Measurements from ENCODE around the gene ELF2. TPM values are rescaled to one million over a fixed set of nuclear protein-coding genes. Genes with fewer than 3 reads are reported as not detected.

ELF2 gene
- polyA plus RNA-seq, 1 of the 3 experiments (the other 2 are of a cell fraction) = 14.0 TPM

GRCh38 chr4:139018971-139019758 is 157.9 kb downstream of the ELF2 start (continued):
- no peak for TF ChIP-seq IRF3 (IDR thresholded peaks at IDR 0.05; ENCODE audit: low read depth, low read length)
- no peak for TF ChIP-seq MXI1 (IDR thresholded peaks at IDR 0.05; ENCODE audit: low read depth, low read length)
- TF ChIP-seq GATA2 (CRISPR knock-in tag; IDR thresholded peaks at IDR 0.05) = peak; percentile 98
- peak; percentile 52 to 63; a peak in 2 of 4 replicates for TF ChIP-seq EP300 (IDR thresholded peaks at IDR 0.05; ENCODE audit: borderline replicate concordance in 1 of 2, low read depth in 1 of 2, low read length in 1 of 2)
- TF ChIP-seq GABPA (IDR thresholded peaks at IDR 0.05; ENCODE audit: low read depth) = no peak
- no peak for TF ChIP-seq ZBTB33 (IDR thresholded peaks at IDR 0.05; ENCODE audit: borderline replicate concordance, low read depth)
- peak; percentile 30; the same call in 1 of the 2 replicates for TF ChIP-seq MAX (IDR thresholded peaks at IDR 0.05; ENCODE audit: low read depth)

- H3K27me3 ChIP-seq (ENCODE audit: insufficient read depth) = no peaks in the 10 kb centered on the region
- no peak for DNase-seq
- no peak overlapping the region for H3K9ac ChIP-seq
- H3K36me3 ChIP-seq (replicated peaks in 1 of 2; ENCODE audit: control insufficient read depth in 1 of 2, insufficient read depth in 2 of 2, low read length in 1 of 2) = no peaks in the 10 kb centered on the region
- CTCF ChIA-PET = interaction anchor here (0.9 to 3.8 kb wide), 5 partner anchors 12 to 149 kb away, joined by 3 to 61 read pairs (median 4); no protein-coding TSS in a partner anchor
- peak overlapping the region in 1 of 2 experiments; percentile 10; a peak in 1 of 4 replicates for H3K4me3 ChIP-seq (ENCODE audit: low read depth in 2 of 2, low read length in 1 of 2)
- peak overlapping the region; percentile 60 for H3K4me2 ChIP-seq
- POLR2A ChIA-PET = interaction anchor here (0.9 to 1.0 kb wide), 2 partner anchors 10 to 12 kb away, joined by 3 read pairs; no protein-coding TSS in a partner anchor
- no peaks in the 10 kb centered on the region for H3K9me2 ChIP-seq
- H3K27ac ChIP-seq (ENCODE audit: low read depth in 2 of 2, low read length in 1 of 2) = peak overlapping the region; percentile 33 to 84; a peak in 3 of 4 replicates
- TF ChIP-seq RAD21 (IDR thresholded peaks at IDR 0.05; ENCODE audit: low read length) (no peak), GABPA (IDR thresholded peaks at IDR 0.05; ENCODE audit: low read depth) (no peak), RXRA (IDR thresholded peaks at IDR 0.05; ENCODE audit: borderline replicate concordance, low read depth) (no peak), RCOR1 (IDR thresholded peaks at IDR 0.05; ENCODE audit: low read length) (no peak), IRF3 (IDR thresholded peaks at IDR 0.05; ENCODE audit: low read depth, low read length) (no peak), ELF1 (IDR thresholded peaks at IDR 0.05) (no peak)
- no peak overlapping the region for H2AFZ ChIP-seq (ENCODE audit: low read depth)
- H4K20me1 ChIP-seq (ENCODE audit: insufficient read depth) = peaks cover 55% of the 10 kb centered on the region
- peaks cover 77% of the 10 kb centered on the region for H3K79me2 ChIP-seq (ENCODE audit: insufficient read depth)
- peaks cover 15% of the 10 kb centered on the region for H3F3A ChIP-seq (replicated peaks; ENCODE audit: insufficient read depth)
- H3K9me3 ChIP-seq = no peaks in the 10 kb centered on the region
- H3K4me1 ChIP-seq (ENCODE audit: control insufficient read depth in 1 of 2, insufficient read depth in 2 of 2, low read depth in 1 of 2, low read length in 1 of 2) = peaks cover 30 to 33% of the 10 kb centered on the region in 2 experiments
Observed at GRCh38 chr4:139018501-139018900, 158.5 kb downstream of the ELF2 start.
